ENCODE measurements around the gene DGKB. TPM values are rescaled to one million over a fixed set of nuclear protein-coding genes. Genes with fewer than 3 reads are reported as not detected.

Gene DGKB
- polyA plus RNA-seq, 1 donor, result 1.3 TPM

DNA sequence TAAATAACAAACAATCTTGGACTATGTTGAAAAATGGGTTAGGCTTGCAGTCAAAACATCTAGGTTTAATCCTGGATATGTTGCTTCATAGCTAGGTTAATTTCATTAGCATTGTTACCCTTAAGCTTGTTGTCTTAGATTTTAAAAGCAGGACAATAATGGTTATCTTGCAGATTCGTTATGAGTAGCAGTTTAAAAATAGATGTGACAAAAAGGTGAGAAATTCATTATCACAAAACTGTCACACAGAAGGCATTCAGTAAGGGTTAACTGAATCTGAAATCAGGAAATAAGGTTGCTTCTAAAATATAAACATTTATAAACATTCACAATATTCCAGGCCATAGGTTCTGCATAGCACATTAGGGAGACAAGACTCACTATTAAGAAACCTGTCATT lies 483.9 kb downstream of the DGKB start:
- no CpG with 5 or more reads among the region's 1 CpG for WGBS (ENCODE audit: insufficient coverage, low lambda C conversion rate)
- Histone ChIP-seq H3K9me3 (ENCODE audit: control insufficient read depth, low read depth, low read length) (no peaks in the 10 kb centered on the region), H3K4me3 (ENCODE audit: low read length) (no peak overlapping the region), H3K27ac (ENCODE audit: low read length) (peak overlapping the region; percentile 61), H3K4me1 (ENCODE audit: control insufficient read depth, insufficient read depth, low read length) (no peaks in the 10 kb centered on the region), H3K27me3 (ENCODE audit: control insufficient read depth, insufficient read depth, low read length) (no peaks in the 10 kb centered on the region), H3K36me3 (ENCODE audit: control insufficient read depth, insufficient read depth, low read length) (no peaks in the 10 kb centered on the region)
- DNase-seq, result no peak

DNA sequence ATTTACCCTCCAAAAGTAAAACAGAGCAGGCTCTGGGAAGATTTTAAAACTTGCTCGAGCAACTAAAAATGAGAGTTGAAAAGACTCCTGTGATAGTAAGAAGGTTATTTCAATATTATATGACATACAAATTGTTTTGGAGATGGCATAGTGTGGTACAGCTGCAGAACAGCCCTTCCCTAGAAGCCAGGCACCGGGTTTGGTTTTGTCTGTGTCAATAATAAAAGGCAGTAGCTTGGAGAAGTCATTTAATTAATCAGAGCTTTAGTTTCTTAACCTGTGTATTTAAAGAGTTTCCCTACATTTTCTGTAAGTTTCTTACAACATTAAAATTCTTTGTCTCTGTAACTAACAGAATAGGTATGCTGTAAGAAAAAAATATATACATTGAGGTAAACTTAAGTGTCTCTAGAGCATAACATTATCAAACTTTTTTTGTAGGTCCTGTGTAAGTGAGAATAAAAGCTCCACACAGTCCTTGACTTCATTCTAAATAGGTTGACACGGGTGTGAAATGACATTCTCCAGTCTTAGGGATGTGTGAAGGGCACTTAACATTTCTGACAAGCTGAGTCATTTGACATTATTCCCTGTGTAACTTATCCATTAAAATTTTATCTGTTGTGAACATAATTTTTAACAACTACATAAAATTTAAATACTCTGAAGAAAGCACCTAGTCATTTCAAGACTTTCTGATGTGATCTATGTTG lies 488.1 kb downstream of the DGKB start:
- Histone ChIP-seq H3K27me3 (ENCODE audit: control insufficient read depth, insufficient read depth, low read length) (no peaks in the 10 kb centered on the region), H3K4me1 (ENCODE audit: control insufficient read depth, insufficient read depth, low read length) (no peaks in the 10 kb centered on the region), H3K4me3 (ENCODE audit: low read length) (no peak overlapping the region), H3K9me3 (ENCODE audit: control insufficient read depth, low read depth, low read length) (no peaks in the 10 kb centered on the region), H3K27ac (ENCODE audit: low read length) (no peak overlapping the region), H3K36me3 (ENCODE audit: control insufficient read depth, insufficient read depth, low read length) (no peaks in the 10 kb centered on the region)
- DNase-seq, result no peak
- WGBS (ENCODE audit: insufficient coverage, low lambda C conversion rate), result 80% methylated on average over 1 of the region's 3 CpGs

DNA sequence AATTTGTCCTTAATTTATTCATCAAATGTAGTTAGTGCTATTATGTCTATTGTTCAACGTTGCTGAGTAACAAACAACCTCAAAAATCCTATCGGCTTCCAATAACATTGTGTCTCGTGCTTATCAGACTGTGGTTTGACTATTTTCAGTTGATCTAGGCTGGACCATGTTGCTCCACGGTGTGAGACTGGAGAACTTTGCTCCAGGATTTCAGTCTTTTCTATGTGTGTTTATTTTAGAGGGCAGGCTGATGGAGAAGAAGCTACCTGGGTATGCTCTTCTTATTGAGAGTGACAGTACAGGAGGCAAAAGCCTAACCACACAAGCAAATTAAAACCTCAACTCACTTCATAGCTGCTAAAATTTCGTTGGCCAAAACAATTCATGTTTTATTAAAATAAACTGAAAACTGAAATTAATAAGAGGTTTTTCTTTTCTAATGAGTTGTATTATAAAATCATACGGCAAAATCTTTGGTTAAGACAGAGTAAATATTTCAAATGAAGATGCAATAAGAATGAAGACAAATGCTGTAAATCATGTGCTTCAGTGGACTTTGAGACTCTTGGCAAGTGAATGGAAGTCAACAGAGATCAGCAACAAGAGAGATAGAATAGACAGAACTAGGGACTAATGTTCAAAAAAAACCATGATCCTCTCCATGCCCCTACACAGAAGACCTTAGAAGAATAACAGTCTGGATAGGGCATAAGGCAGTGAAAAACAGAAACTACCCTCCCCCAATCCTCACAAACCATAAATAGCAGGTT lies 495.1 kb downstream of the DGKB start:
- Histone ChIP-seq H3K4me1 (ENCODE audit: control insufficient read depth, insufficient read depth, low read length) (no peaks in the 10 kb centered on the region), H3K9me3 (ENCODE audit: control insufficient read depth, low read depth, low read length) (no peaks in the 10 kb centered on the region), H3K4me3 (ENCODE audit: low read length) (no peak overlapping the region), H3K36me3 (ENCODE audit: control insufficient read depth, insufficient read depth, low read length) (no peaks in the 10 kb centered on the region), H3K27ac (ENCODE audit: low read length) (no peak overlapping the region), H3K27me3 (ENCODE audit: control insufficient read depth, insufficient read depth, low read length) (no peaks in the 10 kb centered on the region)
- peak; percentile 15 to 56 for DNase-seq
- WGBS (ENCODE audit: insufficient coverage, low lambda C conversion rate), result 60% methylated on average over 3 of the region's 6 CpGs

DNA sequence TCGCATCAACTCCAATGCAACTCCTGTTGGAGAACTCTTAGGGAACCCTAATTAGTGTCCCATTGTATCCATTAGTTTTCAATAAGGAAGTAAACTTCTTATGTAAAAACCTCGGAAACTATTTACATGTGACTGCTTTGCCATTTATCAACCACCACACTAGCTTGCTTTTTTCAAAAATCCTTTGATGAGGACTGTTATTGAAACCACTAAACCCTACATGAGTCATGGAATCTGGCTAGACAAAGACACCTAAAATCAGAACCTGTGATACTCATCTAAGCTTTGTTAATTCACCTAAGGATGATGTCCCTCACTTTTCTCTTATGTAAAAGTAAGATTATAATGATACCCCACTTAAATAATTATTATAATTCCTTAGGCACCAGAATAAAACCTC lies 499.0 kb downstream of the DGKB start:
- Histone ChIP-seq H3K27me3 (ENCODE audit: control insufficient read depth, insufficient read depth, low read length) (no peaks in the 10 kb centered on the region), H3K4me1 (ENCODE audit: control insufficient read depth, insufficient read depth, low read length) (no peaks in the 10 kb centered on the region), H3K27ac (ENCODE audit: low read length) (no peak overlapping the region), H3K4me3 (ENCODE audit: low read length) (no peak overlapping the region), H3K9me3 (ENCODE audit: control insufficient read depth, low read depth, low read length) (no peaks in the 10 kb centered on the region), H3K36me3 (ENCODE audit: control insufficient read depth, insufficient read depth, low read length) (no peaks in the 10 kb centered on the region)
- 100% methylated on average over 1 of the region's 2 CpGs for whole genome bisulfite sequencing (ENCODE audit: insufficient coverage, low lambda C conversion rate)
- DNase-seq, result no peak

DNA sequence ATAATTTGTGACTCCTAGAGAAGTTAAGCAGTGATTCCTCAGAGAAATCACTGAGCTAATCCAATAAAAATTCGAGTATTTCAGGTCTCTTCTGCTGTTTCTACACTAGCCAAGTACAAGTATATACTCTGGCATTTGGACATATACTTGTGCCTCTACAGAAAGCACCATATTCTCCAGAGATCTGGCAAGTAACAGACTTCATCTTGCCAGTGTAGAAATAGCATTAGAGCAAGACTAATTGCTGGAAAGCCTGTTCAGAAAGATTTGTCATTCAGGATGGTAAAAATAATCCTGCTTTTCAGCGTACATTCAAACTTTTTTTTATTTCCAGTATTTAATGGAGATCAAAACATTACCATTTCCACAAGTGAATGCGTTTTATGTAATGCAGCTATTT lies 502.3 kb downstream of the DGKB start:
- Histone ChIP-seq H3K27me3 (ENCODE audit: control insufficient read depth, insufficient read depth, low read length) (no peaks in the 10 kb centered on the region), H3K9me3 (ENCODE audit: control insufficient read depth, low read depth, low read length) (no peaks in the 10 kb centered on the region), H3K27ac (ENCODE audit: low read length) (no peak overlapping the region), H3K36me3 (ENCODE audit: control insufficient read depth, insufficient read depth, low read length) (no peaks in the 10 kb centered on the region), H3K4me1 (ENCODE audit: control insufficient read depth, insufficient read depth, low read length) (no peaks in the 10 kb centered on the region), H3K4me3 (ENCODE audit: low read length) (no peak overlapping the region)
- WGBS (ENCODE audit: insufficient coverage, low lambda C conversion rate), result 90% methylated on average over 1 of the region's 3 CpGs
- DNase-seq, result no peak

DNA sequence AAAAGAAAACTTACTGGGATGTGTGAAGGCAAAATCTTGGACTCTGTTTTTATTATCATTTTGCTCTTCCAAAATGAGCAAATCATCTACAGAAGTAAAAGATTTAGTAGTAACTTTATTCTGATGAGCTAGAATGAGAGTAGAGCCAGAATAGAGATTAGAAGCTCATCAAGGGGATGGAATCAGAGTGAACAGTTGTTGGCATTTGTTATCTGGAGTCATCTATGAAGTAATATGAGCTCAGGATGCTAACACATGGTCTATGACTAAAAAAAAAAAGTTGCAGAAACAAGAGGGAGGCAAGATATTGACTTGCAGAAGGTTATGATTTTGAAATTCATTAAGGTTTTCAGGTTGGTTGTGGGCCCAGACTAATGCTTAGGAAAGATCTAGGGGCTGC lies 504.0 kb downstream of the DGKB start:
- DNase-seq, result no peak
- Histone ChIP-seq H3K36me3 (ENCODE audit: control insufficient read depth, insufficient read depth, low read length) (no peaks in the 10 kb centered on the region), H3K9me3 (ENCODE audit: control insufficient read depth, low read depth, low read length) (no peaks in the 10 kb centered on the region), H3K4me1 (ENCODE audit: control insufficient read depth, insufficient read depth, low read length) (no peaks in the 10 kb centered on the region), H3K27me3 (ENCODE audit: control insufficient read depth, insufficient read depth, low read length) (no peaks in the 10 kb centered on the region), H3K4me3 (ENCODE audit: low read length) (no peak overlapping the region), H3K27ac (ENCODE audit: low read length) (no peak overlapping the region)

DNA sequence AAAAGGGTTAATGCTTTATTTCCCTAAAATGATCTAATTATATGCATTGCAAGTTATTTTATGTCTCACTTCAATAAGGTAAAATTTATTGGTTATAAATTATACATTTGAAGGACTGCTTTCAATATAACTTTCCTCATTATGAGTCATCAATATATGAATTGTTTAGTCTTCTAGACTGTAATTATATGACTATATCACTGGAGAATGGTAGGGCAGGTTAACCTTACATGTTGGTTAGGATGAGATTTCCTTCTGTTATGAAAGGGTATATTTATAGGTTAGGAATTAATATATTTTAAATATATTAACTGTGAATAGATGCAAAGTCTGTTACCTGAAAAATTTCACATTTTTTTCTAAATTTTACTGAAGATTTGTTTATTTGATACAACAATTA lies 506.7 kb downstream of the DGKB start:
- Histone ChIP-seq H3K27ac (ENCODE audit: low read length) (no peak overlapping the region), H3K4me1 (ENCODE audit: control insufficient read depth, insufficient read depth, low read length) (no peaks in the 10 kb centered on the region), H3K4me3 (ENCODE audit: low read length) (no peak overlapping the region), H3K27me3 (ENCODE audit: control insufficient read depth, insufficient read depth, low read length) (no peaks in the 10 kb centered on the region), H3K9me3 (ENCODE audit: control insufficient read depth, low read depth, low read length) (no peaks in the 10 kb centered on the region), H3K36me3 (ENCODE audit: control insufficient read depth, insufficient read depth, low read length) (no peaks in the 10 kb centered on the region)
- DNase-seq, result no peak

DNA sequence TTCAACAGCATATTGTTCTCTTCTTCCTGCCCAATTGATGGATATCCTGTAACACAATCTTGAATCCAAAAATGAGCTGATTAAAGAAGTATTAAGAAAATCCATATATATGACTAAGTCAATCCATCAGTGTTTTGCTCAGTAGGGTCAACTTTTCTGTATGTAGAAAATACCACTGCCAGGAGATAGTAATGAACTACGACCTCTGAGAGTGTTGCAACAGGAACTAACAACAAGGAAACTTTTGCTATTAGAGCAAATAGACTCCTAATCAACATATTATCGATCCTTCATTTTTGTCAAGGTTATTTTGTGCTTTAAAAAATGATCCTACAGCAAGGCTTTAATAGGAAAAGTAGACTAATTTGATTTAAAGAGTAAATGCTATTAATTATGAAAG lies 507.8 kb downstream of the DGKB start:
- no CpG with 5 or more reads among the region's 2 CpGs for WGBS (ENCODE audit: insufficient coverage, low lambda C conversion rate)
- Histone ChIP-seq H3K36me3 (ENCODE audit: control insufficient read depth, insufficient read depth, low read length) (no peaks in the 10 kb centered on the region), H3K9me3 (ENCODE audit: control insufficient read depth, low read depth, low read length) (no peaks in the 10 kb centered on the region), H3K4me3 (ENCODE audit: low read length) (no peak overlapping the region), H3K27ac (ENCODE audit: low read length) (no peak overlapping the region), H3K4me1 (ENCODE audit: control insufficient read depth, insufficient read depth, low read length) (no peaks in the 10 kb centered on the region), H3K27me3 (ENCODE audit: control insufficient read depth, insufficient read depth, low read length) (no peaks in the 10 kb centered on the region)
- DNase-seq, result no peak

DNA sequence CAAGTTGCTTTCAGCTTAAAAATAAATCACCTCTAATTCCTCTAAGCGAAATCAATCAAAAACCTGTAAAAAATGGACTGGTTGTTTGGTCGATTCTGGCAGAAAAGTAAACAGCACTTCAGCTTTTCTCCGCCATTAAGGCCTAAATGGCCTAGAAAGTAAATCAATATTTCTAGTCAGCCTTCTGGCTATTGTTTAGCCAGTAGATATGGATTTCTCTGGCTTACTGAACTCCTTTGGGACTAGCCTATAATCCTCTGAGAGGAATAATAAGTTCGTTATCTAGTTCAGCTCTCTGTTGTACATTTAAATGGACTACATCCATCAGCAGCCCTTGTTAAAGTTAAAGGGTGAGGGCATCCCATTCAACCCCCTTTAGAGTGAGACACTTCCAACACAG lies 513.0 kb downstream of the DGKB start:
- no peak for DNase-seq
- no peak overlapping the region for H3K27ac ChIP-seq (ENCODE audit: low read length)
- WGBS (ENCODE audit: insufficient coverage, low lambda C conversion rate), result no CpG with 5 or more reads among the region's 4 CpGs
- no peaks in the 10 kb centered on the region for H3K9me3 ChIP-seq (ENCODE audit: control insufficient read depth, low read depth, low read length)
- no peak overlapping the region for H3K4me3 ChIP-seq (ENCODE audit: low read length)
- H3K4me1 ChIP-seq (ENCODE audit: control insufficient read depth, insufficient read depth, low read length), result no peaks in the 10 kb centered on the region
- H3K27me3 ChIP-seq (ENCODE audit: control insufficient read depth, insufficient read depth, low read length), result no peaks in the 10 kb centered on the region
- no peaks in the 10 kb centered on the region for H3K36me3 ChIP-seq (ENCODE audit: control insufficient read depth, insufficient read depth, low read length)

DNA sequence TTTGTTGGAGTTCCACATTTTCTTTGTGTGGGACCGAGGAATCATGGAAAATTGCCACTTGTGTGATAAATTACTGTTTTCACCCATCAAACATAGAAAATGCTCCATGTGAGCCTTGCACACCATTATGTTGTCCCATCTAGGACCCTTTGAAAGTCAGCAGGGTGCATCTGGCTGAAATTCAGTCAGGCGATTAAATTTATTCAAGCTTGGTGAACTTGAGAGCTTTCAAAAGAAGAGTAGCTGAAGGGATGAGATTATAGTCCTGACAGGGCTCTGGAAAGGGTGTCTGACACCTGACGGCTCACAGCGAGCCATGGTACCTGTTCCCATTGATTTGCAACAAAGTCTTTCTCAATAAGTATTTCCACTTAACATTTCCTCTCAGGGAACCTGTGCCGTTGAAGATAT lies 513.4 kb downstream of the DGKB start:
- H3K27ac ChIP-seq (ENCODE audit: low read length), result no peak overlapping the region
- H3K4me3 ChIP-seq (ENCODE audit: low read length), result no peak overlapping the region
- WGBS (ENCODE audit: insufficient coverage, low lambda C conversion rate), result 20% methylated on average over 1 of the region's 5 CpGs
- H3K36me3 ChIP-seq (ENCODE audit: control insufficient read depth, insufficient read depth, low read length), result no peaks in the 10 kb centered on the region
- DNase-seq, result no peak
- no peaks in the 10 kb centered on the region for H3K4me1 ChIP-seq (ENCODE audit: control insufficient read depth, insufficient read depth, low read length)
- no peaks in the 10 kb centered on the region for H3K27me3 ChIP-seq (ENCODE audit: control insufficient read depth, insufficient read depth, low read length)
- H3K9me3 ChIP-seq (ENCODE audit: control insufficient read depth, low read depth, low read length), result no peaks in the 10 kb centered on the region

DNA sequence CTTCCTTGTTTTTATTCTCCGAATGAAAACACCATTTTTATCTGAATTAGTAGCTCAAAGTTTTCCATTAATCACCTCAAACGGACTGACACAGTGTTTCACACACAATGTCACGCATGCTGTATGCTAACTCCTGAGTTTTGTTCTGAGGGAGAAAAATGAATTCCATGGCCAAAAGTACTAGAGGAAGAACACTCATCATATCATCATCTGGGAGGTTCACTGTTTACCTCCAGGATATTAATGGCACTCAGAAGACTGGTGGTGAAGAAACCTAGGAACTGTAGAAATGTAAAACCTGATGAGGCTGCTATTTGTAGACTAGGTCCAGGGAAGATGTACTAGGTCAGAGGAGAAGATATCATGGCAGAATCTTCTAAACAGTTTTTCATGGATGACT lies 517.5 kb downstream of the DGKB start:
- Histone ChIP-seq H3K4me3 (ENCODE audit: low read length) (no peak overlapping the region), H3K27ac (ENCODE audit: low read length) (no peak overlapping the region), H3K9me3 (ENCODE audit: control insufficient read depth, low read depth, low read length) (no peaks in the 10 kb centered on the region), H3K4me1 (ENCODE audit: control insufficient read depth, insufficient read depth, low read length) (no peaks in the 10 kb centered on the region), H3K36me3 (ENCODE audit: control insufficient read depth, insufficient read depth, low read length) (no peaks in the 10 kb centered on the region), H3K27me3 (ENCODE audit: control insufficient read depth, insufficient read depth, low read length) (no peaks in the 10 kb centered on the region)
- DNase-seq, result no peak
- WGBS (ENCODE audit: insufficient coverage, low lambda C conversion rate), result 80% methylated on average over 1 of the region's 3 CpGs

Data from large intestine (tissue), 3 donors.